A673 (cell line): ENCODE data around the gene SLC14A1. TPM values are rescaled to one million over a fixed set of nuclear protein-coding genes. Genes with fewer than 3 reads are reported as not detected.

Source experiments
- BruUV-seq: library from RNA; stranded (reverse); fragments of 400-500 nt; replicated peaks from 2 replicates; lab custom pipeline; 2021; lab: Mats Ljungman, UMichigan
- CTCF ChIA-PET: fragments of 300-600 bp; sonication (Branson Sonifier 250); formaldehyde crosslinking; loops from one replicate; lab custom pipeline; 2022; ENCODE audit warnings: antibody characterized with exemption; lab: Charles Lee
- POLR2A ChIA-PET: fragments of 300-600 bp; sonication (Branson Sonifier 250); formaldehyde crosslinking; loops from one replicate; lab custom pipeline; 2022; ENCODE audit warnings: antibody characterized with exemption; ENCODE audit not compliant: low non-redundant PET; lab: Charles Lee
- DNase-seq: peaks from one replicate; pipeline ENCODE4 v3.0.0-alpha.2; 2015; ENCODE audit warnings: low spot score
- H3K27ac ChIP-seq: fragments of 200-600 bp; sonication (generic); 2 replicates; pipeline ENCODE4 v1.5.1; 2016; ENCODE audit warnings: mixed run types, low read depth, mild to moderate bottlenecking, mixed read lengths, antibody characterized with exemption, low read length; ENCODE audit not compliant: poor library complexity, severe bottlenecking
- H3K27me3 ChIP-seq: fragments of 200-600 bp; sonication (generic); replicated peaks from 2 replicates; pipeline ENCODE4 v1.6.1; 2017; ENCODE audit warnings: mixed run types, low read depth, mild to moderate bottlenecking, mixed read lengths, antibody characterized with exemption, low read length; ENCODE audit not compliant: insufficient read depth, poor library complexity
- H3K36me3 ChIP-seq: fragments of 200-600 bp; sonication (generic); 2 replicates; pipeline ENCODE4 v1.6.1; 2016; ENCODE audit warnings: mixed run types, mild to moderate bottlenecking, mixed read lengths, antibody characterized with exemption, low read length; ENCODE audit not compliant: insufficient read depth, poor library complexity, severe bottlenecking
- H3K4me1 ChIP-seq: fragments of 200-600 bp; sonication (generic); 2 replicates; pipeline ENCODE4 v1.6.1; 2017; ENCODE audit warnings: mixed run types, mild to moderate bottlenecking, mixed read lengths, antibody characterized with exemption, low read length; ENCODE audit not compliant: insufficient read depth, poor library complexity, severe bottlenecking
- H3K4me3 ChIP-seq: fragments of 200-600 bp; sonication (generic); 2 replicates; pipeline ENCODE4 v1.5.1; 2016; ENCODE audit warnings: low read depth, mixed run types, mild to moderate bottlenecking, mixed read lengths, low read length; ENCODE audit not compliant: poor library complexity, severe bottlenecking
- H3K9me3 ChIP-seq: fragments of 200-600 bp; sonication (generic); 2 replicates; pipeline ENCODE4 v1.6.1; 2016; ENCODE audit warnings: mixed run types, low read depth, mild to moderate bottlenecking, mixed read lengths, antibody characterized with exemption, low read length; ENCODE audit not compliant: poor library complexity, severe bottlenecking
- CTCF ChIP-seq: fragments of 300-800, 200-600 bp; sonication (generic); conservative IDR thresholded peaks from 2 replicates; pipeline ENCODE4 v1.5.1; 2017; ENCODE audit warnings: low read depth, mild to moderate bottlenecking, antibody characterized with exemption, low read length, moderate library complexity, mixed read lengths
- EZH2 ChIP-seq: fragments of 200-600 bp; sonication (generic); IDR thresholded peaks from 2 replicates; pipeline ENCODE4 v1.6.1; 2017; ENCODE audit warnings: borderline replicate concordance, low read depth, mild to moderate bottlenecking, mixed read lengths, antibody characterized with exemption, low read length; ENCODE audit not compliant: poor library complexity, severe bottlenecking
- intact Hi-C: fragments of 100-400 bp; cut with micrococcal nuclease; formaldehyde crosslinking; loops from one replicate; pipeline ENCODE4 v1.10.0; 2022; ENCODE audit not compliant: unreplicated experiment
- total RNA-seq: library from RNA; stranded (reverse); gene quantifications from 2 replicates; pipeline ENCODE4 v1.2.3, GENCODE V29; 2021

Gene SLC14A1
- total RNA-seq, 1 experiment from 2014 or later = not detected

- Histone ChIP-seq H3K9me3 (no peaks in the 10 kb centered on the region), H3K27me3 (peaks cover 7% of the 10 kb centered on the region), H3K36me3 (no peaks in the 10 kb centered on the region), H3K4me3 (no peak overlapping the region), H3K4me1 (peaks cover 3% of the 10 kb centered on the region), H3K27ac (no peak overlapping the region)
- no peak for TF ChIP-seq CTCF
- TF ChIP-seq EZH2 = no peak
- ChIA-PET POLR2A (no interaction called here), CTCF (no interaction called here)
- DNase-seq = no peak
- intact Hi-C loops = no loop called here
- no TSS peak for BruUV-seq
These were observed 39.5 kb upstream of the SLC14A1 start for GRCh38 chr18:45684341-45685115.

GRCh38 chr18:45686891-45687611, 36.9 kb upstream of the SLC14A1 start:
- POLR2A ChIA-PET = no interaction called here
- Histone ChIP-seq H3K27ac (no peak overlapping the region), H3K27me3 (peaks cover 4% of the 10 kb centered on the region), H3K4me3 (no peak overlapping the region), H3K4me1 (peaks cover 3% of the 10 kb centered on the region), H3K9me3 (no peaks in the 10 kb centered on the region), H3K36me3 (no peaks in the 10 kb centered on the region)
- intact Hi-C loops = no loop called here
- CTCF ChIA-PET = interaction anchor here (2.5 kb wide), 1 partner anchor 387 kb away, joined by 9 read pairs; no protein-coding TSS in a partner anchor
- no peak for DNase-seq
- no TSS peak for BruUV-seq
- no peak for TF ChIP-seq EZH2
- no peak for TF ChIP-seq CTCF

- Histone ChIP-seq H3K36me3 (no peaks in the 10 kb centered on the region), H3K4me1 (peaks cover 3% of the 10 kb centered on the region), H3K4me3 (no peak overlapping the region), H3K27ac (no peak overlapping the region), H3K9me3 (no peaks in the 10 kb centered on the region), H3K27me3 (peaks cover 4% of the 10 kb centered on the region)
- no TSS peak for BruUV-seq
- ChIA-PET POLR2A (no interaction called here), CTCF (interaction anchor here (2.5 kb wide), 1 partner anchor 386 kb away, joined by 9 read pairs; no protein-coding TSS in a partner anchor)
- DNase-seq = peak; percentile 31
- intact Hi-C loops = no loop called here
- no peak for TF ChIP-seq CTCF
- TF ChIP-seq EZH2 = no peak
These were observed 36.4 kb upstream of the SLC14A1 start for GRCh38 chr18:45687621-45688020.
